B cell (primary cell): ENCODE data around the gene CEP112.

ENCODE experiments used
- EZH2 ChIP-seq: IDR thresholded peaks from 2 replicates; pipeline ENCODE4 v1.6.1; 2012; ENCODE audit warnings: borderline replicate concordance, low read depth, mild to moderate bottlenecking, moderate library complexity, low read length; ENCODE audit not compliant: insufficient read depth, poor library complexity, severe bottlenecking
- TF ChIP-seq, protein P1 (sequence below): fragments of 200-600 bp; IDR thresholded peaks from one replicate; pipeline ENCODE4 v1.8.0; 2022; ENCODE audit warnings: antibody characterized with exemption, mild to moderate bottlenecking

DNA sequence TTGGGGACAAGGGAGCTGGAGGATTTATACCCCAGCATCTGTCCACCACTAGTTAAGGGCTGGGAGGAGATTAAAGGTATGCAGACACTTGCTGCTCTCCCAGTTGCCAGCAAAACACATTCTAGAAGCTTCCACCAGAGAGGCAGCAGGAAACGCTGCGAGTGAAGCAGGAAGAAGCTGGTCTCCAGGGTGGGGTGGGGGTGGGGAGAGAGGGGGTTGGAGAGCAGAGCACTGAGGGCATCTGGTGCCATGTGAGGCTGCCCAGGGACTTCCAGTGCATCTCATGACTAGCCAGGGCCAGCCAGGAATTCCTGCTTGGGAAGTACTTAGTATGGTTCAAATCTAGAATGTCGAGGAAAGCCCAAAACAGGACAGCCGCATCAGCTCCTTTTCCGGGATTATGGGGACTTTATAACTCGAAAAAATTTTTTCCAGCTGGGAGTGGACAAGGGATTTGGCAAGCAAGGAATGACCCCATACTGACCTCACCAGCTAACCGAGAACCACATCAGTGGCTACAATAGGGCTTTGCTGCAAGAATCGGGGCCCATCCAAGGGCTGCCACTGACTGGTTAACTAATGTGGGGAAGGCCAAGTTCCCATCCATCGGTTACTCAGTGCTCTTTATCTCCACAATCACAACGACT is 604.3 kb downstream of the CEP112 start:
- TF ChIP-seq, protein P1, sequence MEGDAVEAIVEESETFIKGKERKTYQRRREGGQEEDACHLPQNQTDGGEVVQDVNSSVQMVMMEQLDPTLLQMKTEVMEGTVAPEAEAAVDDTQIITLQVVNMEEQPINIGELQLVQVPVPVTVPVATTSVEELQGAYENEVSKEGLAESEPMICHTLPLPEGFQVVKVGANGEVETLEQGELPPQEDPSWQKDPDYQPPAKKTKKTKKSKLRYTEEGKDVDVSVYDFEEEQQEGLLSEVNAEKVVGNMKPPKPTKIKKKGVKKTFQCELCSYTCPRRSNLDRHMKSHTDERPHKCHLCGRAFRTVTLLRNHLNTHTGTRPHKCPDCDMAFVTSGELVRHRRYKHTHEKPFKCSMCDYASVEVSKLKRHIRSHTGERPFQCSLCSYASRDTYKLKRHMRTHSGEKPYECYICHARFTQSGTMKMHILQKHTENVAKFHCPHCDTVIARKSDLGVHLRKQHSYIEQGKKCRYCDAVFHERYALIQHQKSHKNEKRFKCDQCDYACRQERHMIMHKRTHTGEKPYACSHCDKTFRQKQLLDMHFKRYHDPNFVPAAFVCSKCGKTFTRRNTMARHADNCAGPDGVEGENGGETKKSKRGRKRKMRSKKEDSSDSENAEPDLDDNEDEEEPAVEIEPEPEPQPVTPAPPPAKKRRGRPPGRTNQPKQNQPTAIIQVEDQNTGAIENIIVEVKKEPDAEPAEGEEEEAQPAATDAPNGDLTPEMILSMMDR = no peak
- TF ChIP-seq EZH2 = no peak
